GM23248 (cell line): ENCODE data around the gene TBX1.

Source experiments
- EZH2 ChIP-seq: fragments of 200-600 bp; sonication (generic); IDR thresholded peaks from 2 replicates; pipeline ENCODE4 v1.6.1; 2018; ENCODE audit warnings: antibody characterized with exemption, mild to moderate bottlenecking; ENCODE audit not compliant: insufficient read depth, poor library complexity, severe bottlenecking
- EZH2phosphoT487 ChIP-seq: fragments of 200-600 bp; sonication (generic); IDR thresholded peaks from 2 replicates; pipeline ENCODE4 v1.6.1; 2018; ENCODE audit warnings: antibody characterized with exemption, moderate library complexity, mild to moderate bottlenecking, low read depth; ENCODE audit not compliant: insufficient read depth

DNA sequence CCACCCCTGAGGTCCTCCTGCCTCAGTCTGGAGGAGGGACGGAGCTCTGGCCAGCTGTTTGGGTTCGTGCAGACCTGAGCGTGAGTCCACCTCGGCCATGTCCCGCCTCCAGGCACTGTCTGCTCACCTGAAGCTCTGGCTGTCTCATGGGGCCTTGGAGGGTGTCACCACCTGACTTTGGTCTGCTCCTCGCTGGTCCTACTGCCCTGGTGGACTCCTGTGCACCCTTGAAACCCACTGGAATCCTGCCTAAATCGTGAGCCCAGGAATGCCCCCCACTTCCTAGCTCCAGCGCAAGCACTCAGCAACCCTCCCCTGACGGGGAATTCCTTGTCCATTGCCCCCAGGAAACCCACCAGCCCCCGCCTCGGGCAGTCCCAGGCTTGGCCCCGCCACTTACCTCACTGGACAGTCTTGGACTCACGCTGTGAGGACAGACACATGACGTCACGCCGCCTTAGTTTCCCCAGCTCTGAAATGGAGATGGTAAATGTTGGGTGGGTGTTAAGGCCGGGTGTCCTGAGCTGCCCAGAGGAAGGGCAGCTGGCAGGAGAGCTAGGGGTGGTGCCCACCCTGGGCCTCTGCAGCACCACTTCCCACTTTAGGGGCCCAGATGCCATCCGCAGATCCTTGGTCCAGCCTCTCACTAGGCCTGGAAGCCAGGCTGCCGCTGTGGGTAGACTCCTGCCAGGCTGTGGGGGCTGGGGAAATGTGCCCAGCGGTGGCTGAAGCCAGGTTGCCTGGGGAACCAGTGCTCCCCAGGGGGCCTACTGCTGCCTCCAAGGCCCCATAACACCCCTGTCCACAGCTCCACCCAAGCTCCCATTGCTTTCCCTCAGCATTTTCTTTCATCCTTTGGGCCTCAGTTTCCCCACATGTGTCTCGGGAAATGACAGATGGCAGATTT lies 18.2 kb upstream of the TBX1 start:
- TF ChIP-seq EZH2phosphoT487 (no peak), EZH2 (no peak)
